Measurements from ENCODE around the gene ECHDC1. TPM values are rescaled to one million over a fixed set of nuclear protein-coding genes. Genes with fewer than 3 reads are reported as not detected.

The ECHDC1 gene
- total RNA-seq, 1 experiment from 2014 or later: 47.2 TPM

DNA sequence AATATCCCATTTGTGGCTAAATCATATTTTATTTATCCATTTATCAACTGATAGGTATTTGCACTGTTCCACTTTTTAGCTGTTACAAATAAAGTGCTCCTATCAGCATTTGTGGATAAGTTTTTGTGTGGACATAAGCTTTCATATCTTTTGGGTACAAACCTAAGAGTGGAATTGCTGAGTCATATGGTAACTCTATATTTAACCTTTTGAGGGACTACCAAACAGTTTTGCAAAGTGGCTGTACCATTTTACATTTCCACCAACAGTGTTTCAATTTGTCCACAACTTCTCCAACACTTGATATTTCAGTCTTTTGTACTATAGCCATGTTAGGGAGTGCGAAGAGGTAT lies 23.6 kb upstream of the ECHDC1 start:
- peaks cover 17 to 20% of the 10 kb centered on the region in 2 experiments for H3K4me1 ChIP-seq (ENCODE audit: control insufficient read depth in 1 of 2, insufficient read depth in 2 of 2, low read length in 2 of 2)
- TSS peak; percentile 82 for BruUV-seq (replicated peaks)
- POLR2A ChIA-PET: interaction anchor here (1.1 to 1.6 kb wide), 2 partner anchors 11 to 23 kb away, joined by 3 to 5 read pairs; no protein-coding TSS in a partner anchor
- RAD21 ChIA-PET (ENCODE audit: low non-redundant PET in 1 of 2, low total read pairs in 2 of 2, uncharacterized antibody in 2 of 2, unreplicated experiment in 2 of 2): no interaction called here
- intact Hi-C loops (cut with micrococcal nuclease): no loop called here
- peak overlapping the region; percentile 68 for H3K4me2 ChIP-seq (ENCODE audit: low read length)
- H3K9me3 ChIP-seq (ENCODE audit: control insufficient read depth in 1 of 2, insufficient read depth in 1 of 2, low read depth in 1 of 2, low read length in 2 of 2): no peaks in the 10 kb centered on the region
- peak overlapping the region; percentile 65 for H2AFZ ChIP-seq (ENCODE audit: low read depth, low read length, poor library complexity, severe bottlenecking)
- peak overlapping the region; percentile 60; the same call in 1 of the 2 replicates for H3K27ac ChIP-seq (ENCODE audit: low read depth, low read length)
- no peak for ATAC-seq
- no peak for DNase-seq (ENCODE audit: low read depth, low spot score)
- CTCF ChIA-PET: no interaction called here
- H3K79me2 ChIP-seq (ENCODE audit: insufficient read depth, low read length): no peaks in the 10 kb centered on the region
- no peaks in the 10 kb centered on the region for H4K20me1 ChIP-seq (ENCODE audit: insufficient read depth)
- no peaks in the 10 kb centered on the region for H3K27me3 ChIP-seq (ENCODE audit: insufficient read depth, low read length)
- H3K9ac ChIP-seq (ENCODE audit: low read length): peak overlapping the region; percentile 32
- no peaks in the 10 kb centered on the region for H3K9me2 ChIP-seq (ENCODE audit: insufficient read depth)
- H3K4me3 ChIP-seq (replicated peaks in 1 of 2; ENCODE audit: low read depth in 1 of 2, low read length in 2 of 2): peak overlapping the region in 1 of 2 experiments; percentile 38; a peak in 2 of 4 replicates
- H3K36me3 ChIP-seq (ENCODE audit: control insufficient read depth in 1 of 2, insufficient read depth in 2 of 2, low read length in 2 of 2): no peaks in the 10 kb centered on the region
- TF ChIP-seq SP1 (IDR thresholded peaks at IDR 0.05; ENCODE audit: low read depth) (no peak), ZFX (IDR thresholded peaks at IDR 0.05) (no peak), FOSL1 (IDR thresholded peaks at IDR 0.05; ENCODE audit: low read depth) (no peak), SRF (IDR thresholded peaks at IDR 0.05; ENCODE audit: low read depth) (no peak), ELF1 (IDR thresholded peaks at IDR 0.05; ENCODE audit: borderline replicate concordance, low read depth) (no peak), CBX3 (IDR thresholded peaks at IDR 0.05; ENCODE audit: low read depth) (0 out of 2 replicates have a peak, but pooled peaks have one; percentile 39)
- TF ChIP-seq, protein P1, sequence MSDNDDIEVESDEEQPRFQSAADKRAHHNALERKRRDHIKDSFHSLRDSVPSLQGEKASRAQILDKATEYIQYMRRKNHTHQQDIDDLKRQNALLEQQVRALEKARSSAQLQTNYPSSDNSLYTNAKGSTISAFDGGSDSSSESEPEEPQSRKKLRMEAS (IDR thresholded peaks at IDR 0.05): no peak; the same call in 1 of the 2 replicates
- TF ChIP-seq, protein P2, sequence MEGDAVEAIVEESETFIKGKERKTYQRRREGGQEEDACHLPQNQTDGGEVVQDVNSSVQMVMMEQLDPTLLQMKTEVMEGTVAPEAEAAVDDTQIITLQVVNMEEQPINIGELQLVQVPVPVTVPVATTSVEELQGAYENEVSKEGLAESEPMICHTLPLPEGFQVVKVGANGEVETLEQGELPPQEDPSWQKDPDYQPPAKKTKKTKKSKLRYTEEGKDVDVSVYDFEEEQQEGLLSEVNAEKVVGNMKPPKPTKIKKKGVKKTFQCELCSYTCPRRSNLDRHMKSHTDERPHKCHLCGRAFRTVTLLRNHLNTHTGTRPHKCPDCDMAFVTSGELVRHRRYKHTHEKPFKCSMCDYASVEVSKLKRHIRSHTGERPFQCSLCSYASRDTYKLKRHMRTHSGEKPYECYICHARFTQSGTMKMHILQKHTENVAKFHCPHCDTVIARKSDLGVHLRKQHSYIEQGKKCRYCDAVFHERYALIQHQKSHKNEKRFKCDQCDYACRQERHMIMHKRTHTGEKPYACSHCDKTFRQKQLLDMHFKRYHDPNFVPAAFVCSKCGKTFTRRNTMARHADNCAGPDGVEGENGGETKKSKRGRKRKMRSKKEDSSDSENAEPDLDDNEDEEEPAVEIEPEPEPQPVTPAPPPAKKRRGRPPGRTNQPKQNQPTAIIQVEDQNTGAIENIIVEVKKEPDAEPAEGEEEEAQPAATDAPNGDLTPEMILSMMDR (IDR thresholded peaks at IDR 0.05 in 2 of 3, conservative IDR thresholded peaks at IDR 0.05 in 1 of 3; ENCODE audit: borderline replicate concordance in 1 of 3, insufficient read depth in 1 of 3, low read depth in 2 of 3, low read length in 2 of 3): no peak
- TF ChIP-seq, protein P3, sequence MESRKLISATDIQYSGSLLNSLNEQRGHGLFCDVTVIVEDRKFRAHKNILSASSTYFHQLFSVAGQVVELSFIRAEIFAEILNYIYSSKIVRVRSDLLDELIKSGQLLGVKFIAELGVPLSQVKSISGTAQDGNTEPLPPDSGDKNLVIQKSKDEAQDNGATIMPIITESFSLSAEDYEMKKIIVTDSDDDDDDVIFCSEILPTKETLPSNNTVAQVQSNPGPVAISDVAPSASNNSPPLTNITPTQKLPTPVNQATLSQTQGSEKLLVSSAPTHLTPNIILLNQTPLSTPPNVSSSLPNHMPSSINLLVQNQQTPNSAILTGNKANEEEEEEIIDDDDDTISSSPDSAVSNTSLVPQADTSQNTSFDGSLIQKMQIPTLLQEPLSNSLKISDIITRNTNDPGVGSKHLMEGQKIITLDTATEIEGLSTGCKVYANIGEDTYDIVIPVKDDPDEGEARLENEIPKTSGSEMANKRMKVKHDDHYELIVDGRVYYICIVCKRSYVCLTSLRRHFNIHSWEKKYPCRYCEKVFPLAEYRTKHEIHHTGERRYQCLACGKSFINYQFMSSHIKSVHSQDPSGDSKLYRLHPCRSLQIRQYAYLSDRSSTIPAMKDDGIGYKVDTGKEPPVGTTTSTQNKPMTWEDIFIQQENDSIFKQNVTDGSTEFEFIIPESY (IDR thresholded peaks at IDR 0.05; ENCODE audit: extremely low read depth, insufficient replicate concordance, low read length): no peak

Data from HCT116 (cell line).